OCI-LY3 (cell line): Measurements from ENCODE around the gene RNF38.

Experiments used
- H2AFZ ChIP-seq: fragments of 200-600, 300-600 bp; shearing (Covaris generic); 2 replicates; pipeline ENCODE4 v1.6.0; 2014; ENCODE audit warnings: antibody characterized with exemption, low read depth, low read length
- H3K27ac ChIP-seq: fragments of 200-600, 300-600 bp; sonication (generic); 2 replicates; pipeline ENCODE4 v1.5.1; 2014; ENCODE audit warnings: mild to moderate bottlenecking, low read length, moderate library complexity, mixed read lengths
- H3K27me3 ChIP-seq: fragments of 200-600, 300-600 bp; sonication (generic); 2 replicates; pipeline ENCODE4 v1.6.1; 2014; ENCODE audit warnings: low read depth, low read length, mixed read lengths
- H3K36me3 ChIP-seq: fragments of 200-600, 300-600 bp; sonication (generic); replicated peaks from 2 replicates; pipeline ENCODE3; 2014; ENCODE audit warnings: low read depth, low read length, mixed read lengths
- H3K4me1 ChIP-seq: fragments of 300-600, 200-600 bp; sonication (generic); 2 replicates; pipeline ENCODE4 v1.6.1; 2014; ENCODE audit warnings: low read length, mixed read lengths
- H3K4me2 ChIP-seq: fragments of 200-600, 300-600 bp; sonication (generic); 2 replicates; pipeline ENCODE4 v1.6.1; 2014; ENCODE audit warnings: low read length, mixed read lengths
- H3K4me3 ChIP-seq: fragments of 300-600, 200-600 bp; sonication (generic); 2 replicates; pipeline ENCODE4 v1.5.1; 2014; ENCODE audit warnings: antibody characterized with exemption, mild to moderate bottlenecking, low read length, moderate library complexity
- H3K79me2 ChIP-seq: fragments of 300-600, 200-600 bp; shearing (Covaris generic); 2 replicates; pipeline ENCODE4 v1.6.1; 2014; ENCODE audit warnings: mild to moderate bottlenecking, low read length, mixed read lengths
- H3K9ac ChIP-seq: fragments of 300-600, 200-600 bp; shearing (Covaris generic); 2 replicates; pipeline ENCODE4 v1.6.0; 2014; ENCODE audit warnings: mild to moderate bottlenecking, low read length, moderate library complexity
- H3K9me3 ChIP-seq: fragments of 200-600, 300-600 bp; shearing (Covaris generic); 2 replicates; pipeline ENCODE4 v1.6.1; 2014; ENCODE audit warnings: low read length, mixed read lengths; ENCODE audit not compliant: insufficient read depth
- H4K20me1 ChIP-seq: fragments of 200-600, 300-600 bp; sonication (generic); 2 replicates; pipeline ENCODE4 v1.6.1; 2016; ENCODE audit warnings: low read length, mixed read lengths; ENCODE audit not compliant: insufficient read depth
- EZH2phosphoT487 ChIP-seq: fragments of 200-600 bp; shearing (Covaris generic); IDR thresholded peaks from 2 replicates; pipeline ENCODE4 v1.6.1; 2018; ENCODE audit warnings: antibody characterized with exemption, mixed run types, low read depth
- TF ChIP-seq, protein P1 (sequence below): fragments of 200-600, 300-600 bp; sonication (generic); IDR thresholded peaks from 2 replicates; pipeline ENCODE4 v1.5.1; 2014; ENCODE audit warnings: antibody characterized with exemption, low read length, low read depth

The RNF38 gene

DNA sequence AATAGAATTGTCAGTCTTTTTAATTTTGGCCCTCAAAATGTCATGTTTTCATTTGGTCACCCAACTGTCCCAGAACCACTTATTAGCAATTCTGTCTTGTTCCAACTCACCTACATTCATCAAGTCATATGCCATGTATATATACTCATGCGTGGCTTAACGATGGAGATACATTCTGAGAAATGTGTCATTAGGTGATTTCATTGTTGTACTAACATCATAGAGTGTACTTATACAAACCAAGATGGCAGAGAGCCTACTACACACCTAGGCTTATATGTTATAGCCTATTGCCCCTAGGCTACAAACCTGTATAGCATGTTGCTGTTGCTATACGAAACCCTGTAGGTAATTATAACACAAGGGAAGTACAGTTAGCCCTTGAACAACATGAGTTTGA, 36.6 kb downstream of the RNF38 start:
- Histone ChIP-seq H3K4me2 (no peak overlapping the region), H3K79me2 (no peaks in the 10 kb centered on the region), H3K4me3 (no peak overlapping the region), H3K9me3 (no peaks in the 10 kb centered on the region), H2AFZ (no peak overlapping the region), H3K9ac (no peak overlapping the region), H4K20me1 (peaks cover 5% of the 10 kb centered on the region; the same call in 1 of the 2 replicates), H3K27me3 (no peaks in the 10 kb centered on the region), H3K36me3 (peaks cover 16% of the 10 kb centered on the region), H3K4me1 (no peaks in the 10 kb centered on the region), H3K27ac (no peak overlapping the region)
- TF ChIP-seq EZH2phosphoT487 = no peak
- TF ChIP-seq, protein P1, sequence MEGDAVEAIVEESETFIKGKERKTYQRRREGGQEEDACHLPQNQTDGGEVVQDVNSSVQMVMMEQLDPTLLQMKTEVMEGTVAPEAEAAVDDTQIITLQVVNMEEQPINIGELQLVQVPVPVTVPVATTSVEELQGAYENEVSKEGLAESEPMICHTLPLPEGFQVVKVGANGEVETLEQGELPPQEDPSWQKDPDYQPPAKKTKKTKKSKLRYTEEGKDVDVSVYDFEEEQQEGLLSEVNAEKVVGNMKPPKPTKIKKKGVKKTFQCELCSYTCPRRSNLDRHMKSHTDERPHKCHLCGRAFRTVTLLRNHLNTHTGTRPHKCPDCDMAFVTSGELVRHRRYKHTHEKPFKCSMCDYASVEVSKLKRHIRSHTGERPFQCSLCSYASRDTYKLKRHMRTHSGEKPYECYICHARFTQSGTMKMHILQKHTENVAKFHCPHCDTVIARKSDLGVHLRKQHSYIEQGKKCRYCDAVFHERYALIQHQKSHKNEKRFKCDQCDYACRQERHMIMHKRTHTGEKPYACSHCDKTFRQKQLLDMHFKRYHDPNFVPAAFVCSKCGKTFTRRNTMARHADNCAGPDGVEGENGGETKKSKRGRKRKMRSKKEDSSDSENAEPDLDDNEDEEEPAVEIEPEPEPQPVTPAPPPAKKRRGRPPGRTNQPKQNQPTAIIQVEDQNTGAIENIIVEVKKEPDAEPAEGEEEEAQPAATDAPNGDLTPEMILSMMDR = no peak

DNA sequence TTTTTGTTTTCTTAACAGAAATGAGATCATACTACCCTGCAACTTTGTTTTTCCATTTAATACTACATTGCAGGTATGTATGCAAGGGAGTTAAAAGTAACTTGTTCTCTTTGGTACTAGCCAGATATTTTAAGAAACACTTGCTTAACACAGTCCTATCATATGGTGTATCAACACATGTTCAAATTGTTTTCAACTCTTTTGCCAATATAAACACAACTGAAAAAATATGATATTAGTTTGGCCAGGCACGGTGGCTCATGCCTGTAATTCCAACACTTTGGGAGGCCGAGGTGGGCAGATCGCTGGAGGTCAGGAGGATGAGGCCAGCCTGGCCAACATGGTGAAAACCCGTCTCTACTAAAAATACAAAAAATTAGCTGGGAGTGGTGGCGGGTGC, 41.6 kb downstream of the RNF38 start:
- no peaks in the 10 kb centered on the region for H3K79me2 ChIP-seq
- H4K20me1 ChIP-seq = no peaks in the 10 kb centered on the region
- peaks cover 13% of the 10 kb centered on the region for H3K36me3 ChIP-seq
- H3K9me3 ChIP-seq = no peaks in the 10 kb centered on the region
- no peak overlapping the region for H2AFZ ChIP-seq
- TF ChIP-seq, protein P1 = no peak
- no peak for TF ChIP-seq EZH2phosphoT487
- no peak overlapping the region for H3K9ac ChIP-seq
- no peaks in the 10 kb centered on the region for H3K27me3 ChIP-seq
- no peaks in the 10 kb centered on the region for H3K4me1 ChIP-seq
- no peak overlapping the region for H3K27ac ChIP-seq
- H3K4me2 ChIP-seq = no peak overlapping the region
- H3K4me3 ChIP-seq = no peak overlapping the region

DNA sequence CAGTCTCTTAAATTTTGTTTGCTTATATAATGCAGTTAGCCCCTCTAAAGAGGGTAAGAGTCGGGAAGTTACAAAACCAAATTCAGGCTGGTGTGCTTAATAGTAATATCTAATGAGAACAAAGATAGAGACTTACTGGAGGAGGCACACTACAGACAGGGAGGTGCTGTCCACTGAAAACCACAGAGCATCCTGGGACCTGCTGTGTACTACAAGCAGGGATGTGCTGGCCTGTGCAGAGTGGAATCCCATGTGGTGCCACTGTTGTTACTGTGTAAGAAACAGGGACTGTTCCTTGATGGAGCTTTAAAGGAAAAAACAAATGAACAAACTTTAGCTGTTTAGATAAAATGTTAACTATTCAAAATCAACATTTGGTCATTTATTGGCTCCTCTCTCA, 42.4 kb downstream of the RNF38 start:
- no peak for TF ChIP-seq EZH2phosphoT487
- TF ChIP-seq, protein P1 = no peak
- Histone ChIP-seq H3K27me3 (no peaks in the 10 kb centered on the region), H3K9me3 (no peaks in the 10 kb centered on the region), H3K27ac (no peak overlapping the region), H2AFZ (no peak overlapping the region), H3K4me1 (no peaks in the 10 kb centered on the region), H3K79me2 (no peaks in the 10 kb centered on the region), H3K4me3 (no peak overlapping the region), H3K9ac (no peak overlapping the region), H3K36me3 (peaks cover 13% of the 10 kb centered on the region), H3K4me2 (no peak overlapping the region), H4K20me1 (no peaks in the 10 kb centered on the region)

DNA sequence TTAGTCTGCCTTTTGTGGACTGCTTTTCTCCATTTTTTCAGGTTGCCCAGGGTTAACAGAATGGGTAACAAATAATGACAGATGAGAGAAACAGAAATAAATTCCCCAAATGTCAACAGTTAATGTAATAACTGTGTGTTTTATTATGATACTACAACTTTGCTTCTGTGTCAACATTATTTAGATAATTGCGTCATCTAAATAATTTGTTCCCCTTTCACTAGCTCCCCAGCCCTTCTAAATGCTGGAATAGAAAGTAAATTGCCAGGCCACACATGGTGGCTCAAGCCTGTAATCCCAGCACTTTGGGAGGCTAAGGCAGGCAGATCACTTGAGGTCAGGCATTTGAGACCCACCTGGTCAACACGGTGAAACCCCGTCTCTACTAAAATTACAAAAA, 53.5 kb downstream of the RNF38 start:
- no peak overlapping the region for H3K9ac ChIP-seq
- no peaks in the 10 kb centered on the region for H3K4me1 ChIP-seq
- no peak overlapping the region for H3K4me2 ChIP-seq
- no peak overlapping the region for H3K27ac ChIP-seq
- H3K79me2 ChIP-seq = no peaks in the 10 kb centered on the region
- TF ChIP-seq, protein P1 = no peak
- TF ChIP-seq EZH2phosphoT487 = no peak
- H3K4me3 ChIP-seq = no peak overlapping the region
- H3K27me3 ChIP-seq = no peaks in the 10 kb centered on the region
- H2AFZ ChIP-seq = no peak overlapping the region
- H3K36me3 ChIP-seq = peaks cover 36% of the 10 kb centered on the region
- no peaks in the 10 kb centered on the region for H3K9me3 ChIP-seq
- H4K20me1 ChIP-seq = no peaks in the 10 kb centered on the region; the same call in 1 of the 2 replicates
